Prostate gland (tissue), 2 donors: ENCODE measurements around the gene IKZF2. TPM values are rescaled to one million over a fixed set of nuclear protein-coding genes. Genes with fewer than 3 reads are reported as not detected.

Experiments used
- DNase-seq: peaks from one replicate; pipeline ENCODE4 v3.0.0-alpha.2; 2019; ENCODE audit warnings: low spot score
- H3K27ac ChIP-seq, 2 donors: fragments of 200-600 bp; sonication (generic); 2 replicates each; pipeline ENCODE4 v1.5.1; 2017 to 2019
- H3K27me3 ChIP-seq: fragments of 200-600 bp; sonication (generic); replicated peaks from 2 replicates; pipeline ENCODE4 v1.5.1; 2019; ENCODE audit not compliant: insufficient read depth
- H3K36me3 ChIP-seq, 2 donors: fragments of 200-600 bp; sonication (generic); 1 replicate in 1 of 2; 2 replicates in 1 of 2; pipeline versions ENCODE4 v1.5.1 to v1.8.1; 2017 to 2019
- H3K4me1 ChIP-seq: fragments of 200-600 bp; sonication (generic); replicated peaks from 2 replicates; pipeline ENCODE4 v1.5.1; 2019
- H3K4me3 ChIP-seq, 2 donors: fragments of 200-600 bp; sonication (generic); 2 replicates each; pipeline ENCODE4 v1.5.1; 2017 to 2019
- H3K9me3 ChIP-seq: fragments of 200-600 bp; sonication (generic); 2 replicates; pipeline ENCODE4 v1.5.1; 2017
- CTCF ChIP-seq, 4 experiments: fragments of 200-600 bp in 2 of 4; fragments of 450-650 bp in 2 of 4; sonication (generic) in 2 of 4; IDR thresholded peaks; 1 replicate in 3 of 4; 2 replicates in 1 of 4; pipeline ENCODE4 v1.5.1; 2016 to 2019; ENCODE audit warnings: antibody characterized with exemption in 4 of 4, mild to moderate bottlenecking in 2 of 4, moderate library complexity in 2 of 4
- POLR2A ChIP-seq: fragments of 450-650 bp; IDR thresholded peaks from one replicate; pipeline ENCODE4 v1.6.1; 2016; ENCODE audit warnings: antibody characterized with exemption, mild to moderate bottlenecking
- POLR2AphosphoS5 ChIP-seq: sonication (generic); formaldehyde crosslinking; IDR thresholded peaks from one replicate; pipeline ENCODE4 v1.6.1; 2017; ENCODE audit warnings: antibody characterized with exemption
- WGBS: methylation state at CpG from one replicate; pipeline ENCODE4 v1.1.5; 2018; 5-methylcytosine and 5-hydroxymethylcytosine counted together
- intact Hi-C: fragments of 100-400 bp; cut with DNase I; formaldehyde crosslinking; loops from one replicate; pipeline ENCODE4 v1.14.2; 2022
- total RNA-seq, 2 donors: library from RNA; depleted of rRNA; stranded (reverse); fragments of >200 nt; gene quantifications; one replicate each; pipeline ENCODE4 v1.1.0, GENCODE V29; 2016

Gene IKZF2
- total RNA-seq, 2 donors from 2014 or later, result 24.4 to 27.8 TPM

GRCh38 chr2:212956665-212957607 lies 194.5 kb downstream of the IKZF2 start:
- Histone ChIP-seq H3K4me3 (no peak overlapping the region), H3K36me3 (no peaks in the 10 kb centered on the region), H3K27me3 (no peaks in the 10 kb centered on the region), H3K9me3 (no peaks in the 10 kb centered on the region), H3K27ac (no peak overlapping the region), H3K4me1 (no peaks in the 10 kb centered on the region)
- TF ChIP-seq POLR2AphosphoS5 (no peak), CTCF (IDR thresholded peaks at IDR 0.05) (no peak), POLR2A (no peak)
- WGBS, result 38% methylated on average over 6 of the region's 6 CpGs
- intact Hi-C loops, result no loop called here
- no peak for DNase-seq

- H3K4me3 ChIP-seq, result no peak overlapping the region
- H3K36me3 ChIP-seq, result no peaks in the 10 kb centered on the region
- H3K9me3 ChIP-seq, result no peaks in the 10 kb centered on the region
- no peaks in the 10 kb centered on the region for H3K4me1 ChIP-seq
- intact Hi-C loops, result no loop called here
- no peak for DNase-seq
- H3K27ac ChIP-seq, result no peak overlapping the region
- WGBS, result 84% methylated on average over 3 of the region's 3 CpGs
- no peaks in the 10 kb centered on the region for H3K27me3 ChIP-seq
- TF ChIP-seq POLR2AphosphoS5, result no peak
- no peak for TF ChIP-seq CTCF (IDR thresholded peaks at IDR 0.05)
- no peak for TF ChIP-seq POLR2A
Observed at GRCh38 chr2:212953170-212953920, 198.1 kb downstream of the IKZF2 start.

- Histone ChIP-seq H3K4me3 (no peak overlapping the region), H3K27ac (no peak overlapping the region), H3K4me1 (no peaks in the 10 kb centered on the region), H3K9me3 (no peaks in the 10 kb centered on the region), H3K36me3 (no peaks in the 10 kb centered on the region), H3K27me3 (no peaks in the 10 kb centered on the region)
- intact Hi-C loops, result no loop called here
- WGBS, result 100% methylated on average over 1 of the region's 1 CpG
- DNase-seq, result no peak
- TF ChIP-seq CTCF (IDR thresholded peaks at IDR 0.05) (no peak), POLR2AphosphoS5 (no peak), POLR2A (no peak)
Observed at GRCh38 chr2:212949786-212950185, 201.6 kb downstream of the IKZF2 start.

Other genes starting within 250 kb of the IKZF2 start
- gene SPAG16, start 132.9 kb upstream of the IKZF2 start, total RNA-seq, result 10 to 100 TPM; 27.1 to 29.2 TPM